WTC11 (cell line): ENCODE data around the gene AMIGO3. TPM values are rescaled to one million over a fixed set of nuclear protein-coding genes. Genes with fewer than 3 reads are reported as not detected.

Experiments
- ATF1 ChIP-seq: sonication (generic); formaldehyde crosslinking; IDR thresholded peaks from 2 replicates; pipeline ENCODE4 v1.8.1; 2023; ENCODE audit warnings: mild to moderate bottlenecking, moderate library complexity, missing genetic modification reagents
- ATF2 ChIP-seq: sonication (generic); formaldehyde crosslinking; IDR thresholded peaks from 2 replicates; pipeline ENCODE4 v1.8.1; 2022; ENCODE audit warnings: low read depth, missing genetic modification reagents, borderline replicate concordance
- ATF6 ChIP-seq: sonication (generic); formaldehyde crosslinking; IDR thresholded peaks from 2 replicates; pipeline ENCODE4 v1.8.1; 2023; ENCODE audit warnings: mild to moderate bottlenecking, missing genetic modification reagents
- CREB1 ChIP-seq: sonication (generic); formaldehyde crosslinking; IDR thresholded peaks from 2 replicates; pipeline ENCODE4 v1.8.0; 2023; ENCODE audit warnings: mild to moderate bottlenecking, missing genetic modification reagents
- CREM ChIP-seq: sonication (generic); formaldehyde crosslinking; IDR thresholded peaks from 2 replicates; pipeline ENCODE4 v1.8.1; 2022; ENCODE audit warnings: mild to moderate bottlenecking, missing genetic modification reagents, moderate library complexity
- EMX1 ChIP-seq: fragments of 250-450 bp; sonication (Bioruptor Pico); IDR thresholded peaks from 2 replicates; pipeline ENCODE4 v1.8.0; 2021; ENCODE audit warnings: mild to moderate bottlenecking
- ESRRA ChIP-seq: sonication (generic); formaldehyde crosslinking; IDR thresholded peaks from 2 replicates; pipeline ENCODE4 v1.8.1; 2022; ENCODE audit warnings: mild to moderate bottlenecking, missing genetic modification reagents, borderline replicate concordance
- FOXJ3 ChIP-seq: sonication (generic); formaldehyde crosslinking; IDR thresholded peaks from 2 replicates; pipeline ENCODE4 v1.9.0; 2021; ENCODE audit warnings: missing genetic modification reagents, mild to moderate bottlenecking, borderline replicate concordance
- HMGA2 ChIP-seq: fragments of 250-450 bp; sonication (Bioruptor Pico); IDR thresholded peaks from 2 replicates; pipeline ENCODE4 v1.4.0; 2021; ENCODE audit warnings: mild to moderate bottlenecking, moderate library complexity
- IRF2 ChIP-seq: sonication (generic); formaldehyde crosslinking; IDR thresholded peaks from 2 replicates; pipeline ENCODE4 v1.8.0; 2022; ENCODE audit warnings: low read depth, missing genetic modification reagents, borderline replicate concordance
- KAT7 ChIP-seq: sonication (generic); formaldehyde crosslinking; IDR thresholded peaks from 2 replicates; pipeline ENCODE4 v1.8.1; 2023; ENCODE audit warnings: missing genetic modification reagents, mild to moderate bottlenecking, borderline replicate concordance
- MAX ChIP-seq: sonication (generic); formaldehyde crosslinking; IDR thresholded peaks from 2 replicates; pipeline ENCODE4 v1.8.0; 2022; ENCODE audit warnings: mild to moderate bottlenecking, missing genetic modification reagents
- NR1H2 ChIP-seq: sonication (generic); formaldehyde crosslinking; IDR thresholded peaks from 2 replicates; pipeline ENCODE4 v1.9.0; 2021; ENCODE audit warnings: mild to moderate bottlenecking, moderate library complexity, missing genetic modification reagents
- RELA ChIP-seq: sonication (generic); formaldehyde crosslinking; IDR thresholded peaks from 2 replicates; pipeline ENCODE4 v1.8.1; 2022; ENCODE audit warnings: missing genetic modification reagents, mild to moderate bottlenecking, borderline replicate concordance
- SMAD3 ChIP-seq: sonication (generic); formaldehyde crosslinking; IDR thresholded peaks from 2 replicates; pipeline ENCODE4 v1.8.0; 2022; ENCODE audit warnings: missing genetic modification reagents, mild to moderate bottlenecking, borderline replicate concordance
- SMAD4 ChIP-seq: sonication (generic); formaldehyde crosslinking; IDR thresholded peaks from 2 replicates; pipeline ENCODE4 v1.8.0; 2022; ENCODE audit warnings: mild to moderate bottlenecking, missing genetic modification reagents
- SOX15 ChIP-seq: fragments of 250-450 bp; sonication (Bioruptor Pico); IDR thresholded peaks from 2 replicates; pipeline ENCODE4 v1.9.0; 2021; ENCODE audit warnings: mild to moderate bottlenecking
- STAT6 ChIP-seq: sonication (generic); formaldehyde crosslinking; conservative IDR thresholded peaks from 2 replicates; pipeline ENCODE4 v1.8.1; 2023; ENCODE audit warnings: mild to moderate bottlenecking, low read depth, missing genetic modification reagents, moderate library complexity
- TCF7 ChIP-seq: sonication (generic); formaldehyde crosslinking; IDR thresholded peaks from 2 replicates; pipeline ENCODE4 v1.8.0; 2022; ENCODE audit warnings: mild to moderate bottlenecking, low read depth, missing genetic modification reagents, moderate library complexity
- ZNF121 ChIP-seq: sonication (generic); formaldehyde crosslinking; IDR thresholded peaks from 2 replicates; pipeline ENCODE4 v1.8.0; 2023; ENCODE audit warnings: missing genetic modification reagents
- ZNF425 ChIP-seq: fragments of 250-450 bp; sonication (Bioruptor Pico); conservative IDR thresholded peaks from 2 replicates; pipeline ENCODE4 v1.9.0; 2021; ENCODE audit warnings: mild to moderate bottlenecking
- ZNF671 ChIP-seq: fragments of 250-450 bp; sonication (Bioruptor Pico); IDR thresholded peaks from 2 replicates; pipeline ENCODE4 v1.8.0; 2021; ENCODE audit warnings: mild to moderate bottlenecking
- ZSCAN18 ChIP-seq: fragments of 250-450 bp; sonication (Bioruptor Pico); IDR thresholded peaks from 2 replicates; pipeline ENCODE4 v2.1.2; 2022; ENCODE audit warnings: mild to moderate bottlenecking, moderate library complexity
- total RNA-seq: library from RNA; stranded (reverse); gene quantifications from 3 replicates; pipeline ENCODE4 v1.2.3, GENCODE V29; 2021
- TF ChIP-seq, protein P1 (sequence below): sonication (generic); formaldehyde crosslinking; IDR thresholded peaks from 2 replicates; pipeline ENCODE4 v1.8.1; 2022; ENCODE audit warnings: low read depth, mild to moderate bottlenecking, moderate library complexity, missing genetic modification reagents, borderline replicate concordance
- TF ChIP-seq, protein P2 (sequence below): sonication (generic); formaldehyde crosslinking; IDR thresholded peaks from 2 replicates; pipeline ENCODE4 v1.8.0; 2023; ENCODE audit warnings: mild to moderate bottlenecking, missing genetic modification reagents

The AMIGO3 gene
- total RNA-seq, 1 experiment from 2014 or later: 3.9 TPM

GRCh38 chr3:49719214-49719884 lies at the start of gene AMIGO3 (continued):
- TF ChIP-seq ATF6 (CRISPR knock-in tag) (no peak), STAT6 (no peak), ESRRA (CRISPR knock-in tag) (no peak), FOXJ3 (CRISPR knock-in tag) (no peak), CREB1 (CRISPR knock-in tag) (peak; percentile 62; the same call in 1 of the 2 replicates), ZNF121 (CRISPR knock-in tag) (no peak), RELA (CRISPR knock-in tag) (no peak; the same call in 1 of the 2 replicates), CREM (CRISPR knock-in tag) (no peak; the same call in none of the 2 replicates), NR1H2 (CRISPR knock-in tag) (no peak), ZSCAN18 (CRISPR knock-in tag) (no peak), IRF2 (CRISPR knock-in tag) (no peak), KAT7 (CRISPR knock-in tag) (no peak), HMGA2 (CRISPR knock-in tag) (no peak), MAX (no peak; the same call in 1 of the 2 replicates), ATF2 (no peak), EMX1 (CRISPR knock-in tag) (peak; percentile 67; the same call in 1 of the 2 replicates), SMAD3 (CRISPR knock-in tag) (0 out of 2 replicates have a peak, but pooled peaks have one; percentile 70), TCF7 (CRISPR knock-in tag) (no peak), SMAD4 (no peak; the same call in 1 of the 2 replicates), ZNF671 (CRISPR knock-in tag) (peak; percentile 65; the same call in 1 of the 2 replicates), SOX15 (CRISPR knock-in tag) (no peak), ATF1 (CRISPR knock-in tag) (peak; percentile 82; the same call in 1 of the 2 replicates), ZNF425 (CRISPR knock-in tag) (peak; percentile 33; the same call in 1 of the 2 replicates)
- TF ChIP-seq, protein P1, sequence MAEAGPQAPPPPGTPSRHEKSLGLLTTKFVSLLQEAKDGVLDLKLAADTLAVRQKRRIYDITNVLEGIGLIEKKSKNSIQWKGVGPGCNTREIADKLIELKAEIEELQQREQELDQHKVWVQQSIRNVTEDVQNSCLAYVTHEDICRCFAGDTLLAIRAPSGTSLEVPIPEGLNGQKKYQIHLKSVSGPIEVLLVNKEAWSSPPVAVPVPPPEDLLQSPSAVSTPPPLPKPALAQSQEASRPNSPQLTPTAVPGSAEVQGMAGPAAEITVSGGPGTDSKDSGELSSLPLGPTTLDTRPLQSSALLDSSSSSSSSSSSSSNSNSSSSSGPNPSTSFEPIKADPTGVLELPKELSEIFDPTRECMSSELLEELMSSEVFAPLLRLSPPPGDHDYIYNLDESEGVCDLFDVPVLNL: no peak
- TF ChIP-seq, protein P2, sequence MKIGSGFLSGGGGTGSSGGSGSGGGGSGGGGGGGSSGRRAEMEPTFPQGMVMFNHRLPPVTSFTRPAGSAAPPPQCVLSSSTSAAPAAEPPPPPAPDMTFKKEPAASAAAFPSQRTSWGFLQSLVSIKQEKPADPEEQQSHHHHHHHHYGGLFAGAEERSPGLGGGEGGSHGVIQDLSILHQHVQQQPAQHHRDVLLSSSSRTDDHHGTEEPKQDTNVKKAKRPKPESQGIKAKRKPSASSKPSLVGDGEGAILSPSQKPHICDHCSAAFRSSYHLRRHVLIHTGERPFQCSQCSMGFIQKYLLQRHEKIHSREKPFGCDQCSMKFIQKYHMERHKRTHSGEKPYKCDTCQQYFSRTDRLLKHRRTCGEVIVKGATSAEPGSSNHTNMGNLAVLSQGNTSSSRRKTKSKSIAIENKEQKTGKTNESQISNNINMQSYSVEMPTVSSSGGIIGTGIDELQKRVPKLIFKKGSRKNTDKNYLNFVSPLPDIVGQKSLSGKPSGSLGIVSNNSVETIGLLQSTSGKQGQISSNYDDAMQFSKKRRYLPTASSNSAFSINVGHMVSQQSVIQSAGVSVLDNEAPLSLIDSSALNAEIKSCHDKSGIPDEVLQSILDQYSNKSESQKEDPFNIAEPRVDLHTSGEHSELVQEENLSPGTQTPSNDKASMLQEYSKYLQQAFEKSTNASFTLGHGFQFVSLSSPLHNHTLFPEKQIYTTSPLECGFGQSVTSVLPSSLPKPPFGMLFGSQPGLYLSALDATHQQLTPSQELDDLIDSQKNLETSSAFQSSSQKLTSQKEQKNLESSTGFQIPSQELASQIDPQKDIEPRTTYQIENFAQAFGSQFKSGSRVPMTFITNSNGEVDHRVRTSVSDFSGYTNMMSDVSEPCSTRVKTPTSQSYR (CRISPR knock-in tag): 0 out of 2 replicates have a peak, but pooled peaks have one; percentile 83
